Activated CD8-positive, alpha-beta T cell treated with anti-CD3 and anti-CD28 coated beads for 36 hours (primary cell): ENCODE data around the gene ART1. TPM values are rescaled to one million over a fixed set of nuclear protein-coding genes. Genes with fewer than 3 reads are reported as not detected.
A peak's percentile ranks its signal among the peaks of the same experiment; 100 is the strongest.

Experiments
- ATAC-seq: fragments of 200-7000 bp; cut with Tn5 transposase; one replicate; pipeline ENCODE4 v1.10.0; 2021; ENCODE audit warnings: mild to moderate bottlenecking, moderate library complexity
- CTCF ChIA-PET: fragments of 350-600 bp; sonication (Branson Sonifier 250); formaldehyde crosslinking; loops from one replicate; lab custom pipeline; 2021; ENCODE audit warnings: antibody characterized with exemption; lab: Charles Lee
- POLR2A ChIA-PET: fragments of 350-600 bp; sonication (Branson Sonifier 250); formaldehyde crosslinking; loops from one replicate; lab custom pipeline; 2021; ENCODE audit warnings: antibody characterized with exemption; lab: Charles Lee
- DNase-seq: peaks from one replicate; pipeline ENCODE4 v3.0.0-alpha.2; 2020
- H3K27ac Mint-ChIP-seq: one replicate; pipeline ENCODE4 v1.8.0; 2021; ENCODE audit warnings: mild to moderate bottlenecking, mixed read lengths
- H3K27me3 Mint-ChIP-seq: one replicate; pipeline ENCODE4 v1.8.0; 2021; ENCODE audit warnings: mixed read lengths
- H3K36me3 Mint-ChIP-seq: one replicate; pipeline ENCODE4 v1.8.0; 2021; ENCODE audit warnings: low read depth, mixed read lengths
- H3K4me1 Mint-ChIP-seq: one replicate; pipeline ENCODE4 v1.8.0; 2021; ENCODE audit warnings: low read depth, mixed read lengths
- H3K4me3 Mint-ChIP-seq: one replicate; pipeline ENCODE4 v1.8.0; 2021; ENCODE audit warnings: mild to moderate bottlenecking, moderate library complexity, mixed read lengths
- H3K9me3 Mint-ChIP-seq: one replicate; pipeline ENCODE4 v1.8.0; 2021; ENCODE audit warnings: mixed read lengths
- intact Hi-C: fragments of 100-400 bp; cut with micrococcal nuclease; formaldehyde crosslinking; loops from one replicate; pipeline ENCODE4 v1.10.0; 2022
- total RNA-seq, 2 experiments: library from RNA; stranded (reverse); gene quantifications; one replicate each; pipeline ENCODE4 v1.2.3, GENCODE V29; 2021
- TF ChIP-seq, protein P1 (sequence below): fragments of 200-600 bp; IDR thresholded peaks from one replicate; pipeline ENCODE4 v1.8.0; 2022; ENCODE audit warnings: antibody characterized with exemption, mild to moderate bottlenecking

The ART1 gene
- total RNA-seq, 2 experiments from 2014 or later: not detected

DNA sequence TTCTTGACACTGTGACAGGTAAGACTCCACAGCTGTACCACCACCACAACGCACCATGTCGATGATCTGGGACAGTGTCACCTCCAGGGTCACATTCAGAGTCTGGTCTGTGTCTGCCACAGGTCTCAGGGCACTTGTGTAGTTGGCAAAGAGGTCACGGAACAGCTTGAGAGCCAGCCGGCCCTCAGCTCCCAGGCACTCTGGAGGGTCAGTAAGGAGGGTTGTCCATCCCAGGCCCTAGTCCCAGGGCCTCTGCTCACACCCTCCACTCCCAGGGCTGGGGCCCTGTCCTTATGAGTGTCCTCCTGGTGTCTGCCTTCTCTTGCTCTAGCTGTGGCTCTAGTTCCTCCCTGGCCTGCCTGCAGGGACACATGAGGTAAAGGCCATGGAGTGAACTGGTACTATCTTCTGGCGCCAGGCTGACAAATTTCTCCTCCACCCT is 24.8 kb downstream of the ART1 start:
- no peak overlapping the region for H3K4me3 Mint-ChIP-seq
- DNase-seq: no peak
- H3K27me3 Mint-ChIP-seq: no peaks in the 10 kb centered on the region
- H3K36me3 Mint-ChIP-seq: peaks cover 27% of the 10 kb centered on the region
- TF ChIP-seq, protein P1, sequence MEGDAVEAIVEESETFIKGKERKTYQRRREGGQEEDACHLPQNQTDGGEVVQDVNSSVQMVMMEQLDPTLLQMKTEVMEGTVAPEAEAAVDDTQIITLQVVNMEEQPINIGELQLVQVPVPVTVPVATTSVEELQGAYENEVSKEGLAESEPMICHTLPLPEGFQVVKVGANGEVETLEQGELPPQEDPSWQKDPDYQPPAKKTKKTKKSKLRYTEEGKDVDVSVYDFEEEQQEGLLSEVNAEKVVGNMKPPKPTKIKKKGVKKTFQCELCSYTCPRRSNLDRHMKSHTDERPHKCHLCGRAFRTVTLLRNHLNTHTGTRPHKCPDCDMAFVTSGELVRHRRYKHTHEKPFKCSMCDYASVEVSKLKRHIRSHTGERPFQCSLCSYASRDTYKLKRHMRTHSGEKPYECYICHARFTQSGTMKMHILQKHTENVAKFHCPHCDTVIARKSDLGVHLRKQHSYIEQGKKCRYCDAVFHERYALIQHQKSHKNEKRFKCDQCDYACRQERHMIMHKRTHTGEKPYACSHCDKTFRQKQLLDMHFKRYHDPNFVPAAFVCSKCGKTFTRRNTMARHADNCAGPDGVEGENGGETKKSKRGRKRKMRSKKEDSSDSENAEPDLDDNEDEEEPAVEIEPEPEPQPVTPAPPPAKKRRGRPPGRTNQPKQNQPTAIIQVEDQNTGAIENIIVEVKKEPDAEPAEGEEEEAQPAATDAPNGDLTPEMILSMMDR: no peak
- CTCF ChIA-PET: interaction anchor here (1.0 kb wide), 1 partner anchor 9 kb away, joined by 3 read pairs; no protein-coding TSS in a partner anchor
- intact Hi-C loops: no loop called here
- no peaks in the 10 kb centered on the region for H3K4me1 Mint-ChIP-seq
- H3K9me3 Mint-ChIP-seq: no peaks in the 10 kb centered on the region
- no peak for ATAC-seq
- no peak overlapping the region for H3K27ac Mint-ChIP-seq
- POLR2A ChIA-PET: no interaction called here

GRCh38 chr11:3671334-3672254 is 26.7 kb downstream of the ART1 start, which contains the start of gene CHRNA10:
TSS of gene CHRNA10 (minus strand) at chr11:3671384. CDS start at chr11:3671312, 72 bp downstream.
- Mint-ChIP-seq H3K36me3 (peaks cover 37% of the 10 kb centered on the region), H3K4me1 (no peaks in the 10 kb centered on the region), H3K27ac (peak within 1 kb of the TSS; percentile 18), H3K9me3 (no peaks in the 10 kb centered on the region), H3K4me3 (no peak within 1 kb of the TSS), H3K27me3 (no peaks in the 10 kb centered on the region)
- POLR2A ChIA-PET: no interaction called here
- DNase-seq (no peak), ATAC-seq (no peak)
- CTCF ChIA-PET: no interaction called here
- TF ChIP-seq, protein P1: no peak
- intact Hi-C loops: no loop called here

GRCh38 chr11:3674189-3674588 is 29.3 kb downstream of the ART1 start:
- Mint-ChIP-seq H3K4me1 (no peaks in the 10 kb centered on the region), H3K27ac (no peak overlapping the region), H3K9me3 (no peaks in the 10 kb centered on the region), H3K4me3 (no peak overlapping the region), H3K27me3 (no peaks in the 10 kb centered on the region), H3K36me3 (peaks cover 44% of the 10 kb centered on the region)
- ChIA-PET POLR2A (interaction anchor here (1.2 kb wide), 1 partner anchor 19 kb away, joined by 5 read pairs; no protein-coding TSS in a partner anchor), CTCF (no interaction called here)
- no peak for ATAC-seq
- intact Hi-C loops: no loop called here
- no peak for DNase-seq
- TF ChIP-seq, protein P1: no peak

GRCh38 chr11:3675971-3676370 is 31.0 kb downstream of the ART1 start:
- DNase-seq (no peak), ATAC-seq (no peak)
- Mint-ChIP-seq H3K27me3 (no peaks in the 10 kb centered on the region), H3K4me3 (no peak overlapping the region), H3K9me3 (no peaks in the 10 kb centered on the region), H3K4me1 (no peaks in the 10 kb centered on the region), H3K27ac (no peak overlapping the region), H3K36me3 (peaks cover 47% of the 10 kb centered on the region)
- intact Hi-C loops: no loop called here
- ChIA-PET POLR2A (no interaction called here), CTCF (interaction anchor here (2.7 kb wide), 1 partner anchor 131 kb away, joined by 7 read pairs; the partner anchor contains the start of gene PGAP2)
- TF ChIP-seq, protein P1: no peak

DNA sequence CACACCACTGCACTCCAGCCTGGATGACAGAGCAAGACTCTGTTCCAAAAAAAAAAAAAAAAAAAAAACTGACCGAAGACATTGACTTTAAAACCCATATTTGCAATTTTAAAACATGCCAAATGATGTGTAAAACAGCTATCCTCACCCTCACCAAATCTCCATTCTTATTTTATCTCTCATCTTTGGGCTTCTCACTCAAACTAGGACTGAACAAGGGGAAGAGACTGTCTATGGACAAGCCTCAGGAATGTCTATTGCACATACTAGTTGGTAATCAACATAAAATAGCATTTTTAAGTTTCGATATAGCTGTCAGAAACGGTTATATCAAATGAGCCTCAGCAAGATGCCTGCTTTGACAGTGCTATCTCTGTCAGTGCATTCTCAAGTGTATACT is 34.1 kb downstream of the ART1 start:
- CTCF ChIA-PET: interaction anchor here (1.1 kb wide), 1 partner anchor 9 kb away, joined by 3 read pairs; no protein-coding TSS in a partner anchor
- Mint-ChIP-seq H3K4me3 (no peak overlapping the region), H3K9me3 (no peaks in the 10 kb centered on the region), H3K4me1 (no peaks in the 10 kb centered on the region), H3K36me3 (peaks cover 64% of the 10 kb centered on the region), H3K27me3 (no peaks in the 10 kb centered on the region), H3K27ac (no peak overlapping the region)
- TF ChIP-seq, protein P1: no peak
- ATAC-seq (no peak), DNase-seq (no peak)
- intact Hi-C loops: no loop called here
- POLR2A ChIA-PET: interaction anchor here (0.6 kb wide), 1 partner anchor 85 kb away, joined by 3 read pairs; no protein-coding TSS in a partner anchor
